MG63 (cell line): ENCODE measurements around the gene IRX2. TPM values are rescaled to one million over a fixed set of nuclear protein-coding genes. Genes with fewer than 3 reads are reported as not detected.

ENCODE experiments used
- DNase-seq: peaks from one replicate; pipeline ENCODE4 v3.0.0-alpha.2; 2020
- H3K27me3 ChIP-seq: fragments of 250-450 bp; sonication (Bioruptor Pico); 2 replicates; pipeline ENCODE4 v1.5.1; 2020; ENCODE audit warnings: mild to moderate bottlenecking, moderate library complexity
- H3K36me3 ChIP-seq: fragments of 250-450 bp; sonication (Bioruptor Pico); 2 replicates; pipeline ENCODE4 v1.5.1; 2020; ENCODE audit warnings: mild to moderate bottlenecking, moderate library complexity
- H3K4me3 ChIP-seq: fragments of 250-450 bp; sonication (Bioruptor Pico); 2 replicates; pipeline ENCODE4 v1.5.1; 2020; ENCODE audit warnings: mild to moderate bottlenecking, moderate library complexity
- H3K9me3 ChIP-seq: fragments of 250-450 bp; sonication (Bioruptor Pico); 2 replicates; pipeline ENCODE4 v1.5.1; 2020; ENCODE audit warnings: mild to moderate bottlenecking, moderate library complexity
- total RNA-seq: library from RNA; depleted of rRNA; stranded (reverse); fragments of >200 nt; shearing (Covaris generic); gene quantifications from 2 replicates; pipeline ENCODE4 v1.2.3, GENCODE V29; 2014; ENCODE audit warnings: low replicate concordance

IRX2 gene
- total RNA-seq, 1 experiment from 2014 or later = 21.5 TPM

- Histone ChIP-seq H3K36me3 (peaks cover 2% of the 10 kb centered on the region; the same call in 1 of the 2 replicates), H3K9me3 (no peaks in the 10 kb centered on the region), H3K27me3 (no peaks in the 10 kb centered on the region; the same call in 1 of the 2 replicates), H3K4me3 (no peak overlapping the region)
- DNase-seq = no peak
Measured at GRCh38 chr5:2736872-2737271, 14.6 kb downstream of the IRX2 start.

GRCh38 chr5:2735996-2736395, 15.5 kb downstream of the IRX2 start:
- H3K36me3 ChIP-seq = no peaks in the 10 kb centered on the region
- H3K4me3 ChIP-seq = no peak overlapping the region

GRCh38 chr5:2732850-2733249, 18.6 kb downstream of the IRX2 start:
- no peak for DNase-seq

More at GRCh38 chr5:2735996-2736395, 15.5 kb downstream of the IRX2 start:
- DNase-seq = no peak
- Histone ChIP-seq H3K27me3 (no peaks in the 10 kb centered on the region; the same call in 1 of the 2 replicates), H3K9me3 (no peaks in the 10 kb centered on the region)

GRCh38 chr5:2732004-2732403, 19.5 kb downstream of the IRX2 start:
- no peaks in the 10 kb centered on the region for H3K36me3 ChIP-seq
- no peak overlapping the region for H3K4me3 ChIP-seq
- H3K9me3 ChIP-seq = no peaks in the 10 kb centered on the region
- DNase-seq = no peak
- peaks cover 14% of the 10 kb centered on the region for H3K27me3 ChIP-seq

More at GRCh38 chr5:2732850-2733249, 18.6 kb downstream of the IRX2 start:
- Histone ChIP-seq H3K36me3 (no peaks in the 10 kb centered on the region), H3K9me3 (no peaks in the 10 kb centered on the region), H3K4me3 (no peak overlapping the region), H3K27me3 (peaks cover 6% of the 10 kb centered on the region)

GRCh38 chr5:2729189-2729588, 22.3 kb downstream of the IRX2 start:
- H3K9me3 ChIP-seq = no peaks in the 10 kb centered on the region
- no peaks in the 10 kb centered on the region for H3K36me3 ChIP-seq
- H3K4me3 ChIP-seq = no peak overlapping the region
- H3K27me3 ChIP-seq = peaks cover 32% of the 10 kb centered on the region
- DNase-seq = no peak

- H3K36me3 ChIP-seq = no peaks in the 10 kb centered on the region
- no peak overlapping the region for H3K4me3 ChIP-seq
- DNase-seq = no peak
- H3K9me3 ChIP-seq = no peaks in the 10 kb centered on the region
- H3K27me3 ChIP-seq = peaks cover 33% of the 10 kb centered on the region
Measured at GRCh38 chr5:2727550-2727949, 23.9 kb downstream of the IRX2 start.

- H3K36me3 ChIP-seq = no peaks in the 10 kb centered on the region
- no peak for DNase-seq
- H3K27me3 ChIP-seq = peaks cover 45% of the 10 kb centered on the region
- no peaks in the 10 kb centered on the region for H3K9me3 ChIP-seq
- no peak overlapping the region for H3K4me3 ChIP-seq
Measured at GRCh38 chr5:2725980-2726765, 25.3 kb downstream of the IRX2 start.

- Histone ChIP-seq H3K27me3 (peaks cover 46% of the 10 kb centered on the region), H3K9me3 (no peaks in the 10 kb centered on the region), H3K36me3 (no peaks in the 10 kb centered on the region), H3K4me3 (no peak overlapping the region)
- no peak for DNase-seq
Measured at GRCh38 chr5:2724831-2725230, 26.6 kb downstream of the IRX2 start.

- no peaks in the 10 kb centered on the region for H3K9me3 ChIP-seq
- DNase-seq = no peak
- no peaks in the 10 kb centered on the region for H3K36me3 ChIP-seq
- H3K27me3 ChIP-seq = peaks cover 49% of the 10 kb centered on the region
- no peak overlapping the region for H3K4me3 ChIP-seq
Measured at GRCh38 chr5:2724031-2724581, 27.4 kb downstream of the IRX2 start.

- no peaks in the 10 kb centered on the region for H3K9me3 ChIP-seq
- no peaks in the 10 kb centered on the region for H3K36me3 ChIP-seq
- H3K27me3 ChIP-seq = peaks cover 50% of the 10 kb centered on the region
- no peak overlapping the region for H3K4me3 ChIP-seq
- no peak for DNase-seq
Measured at GRCh38 chr5:2722901-2723300, 28.6 kb downstream of the IRX2 start.

- Histone ChIP-seq H3K4me3 (no peak overlapping the region), H3K36me3 (no peaks in the 10 kb centered on the region), H3K27me3 (peaks cover 44% of the 10 kb centered on the region), H3K9me3 (no peaks in the 10 kb centered on the region)
- no peak for DNase-seq
Measured at GRCh38 chr5:2721385-2722138, 29.9 kb downstream of the IRX2 start.

GRCh38 chr5:2719332-2719731, 32.1 kb downstream of the IRX2 start:
- H3K4me3 ChIP-seq = no peak overlapping the region
- H3K9me3 ChIP-seq = no peaks in the 10 kb centered on the region
- no peak for DNase-seq
- H3K27me3 ChIP-seq = peaks cover 29% of the 10 kb centered on the region
- H3K36me3 ChIP-seq = no peaks in the 10 kb centered on the region

GRCh38 chr5:2718115-2718514, 33.4 kb downstream of the IRX2 start:
- H3K36me3 ChIP-seq = no peaks in the 10 kb centered on the region
- H3K27me3 ChIP-seq = peaks cover 29% of the 10 kb centered on the region
- no peak for DNase-seq
- no peaks in the 10 kb centered on the region for H3K9me3 ChIP-seq
- H3K4me3 ChIP-seq = no peak overlapping the region

- DNase-seq = no peak
- no peaks in the 10 kb centered on the region for H3K9me3 ChIP-seq
- no peak overlapping the region for H3K4me3 ChIP-seq
- H3K36me3 ChIP-seq = no peaks in the 10 kb centered on the region
- peaks cover 15% of the 10 kb centered on the region for H3K27me3 ChIP-seq
Measured at GRCh38 chr5:2715856-2716255, 35.6 kb downstream of the IRX2 start.

- no peak for DNase-seq
- Histone ChIP-seq H3K9me3 (no peaks in the 10 kb centered on the region), H3K4me3 (no peak overlapping the region), H3K27me3 (peaks cover 19% of the 10 kb centered on the region), H3K36me3 (no peaks in the 10 kb centered on the region)
Measured at GRCh38 chr5:2714805-2715204, 36.7 kb downstream of the IRX2 start.

GRCh38 chr5:2714026-2714425, 37.5 kb downstream of the IRX2 start:
- H3K4me3 ChIP-seq = no peak overlapping the region
- peaks cover 15% of the 10 kb centered on the region for H3K27me3 ChIP-seq
- no peak for DNase-seq
- no peaks in the 10 kb centered on the region for H3K9me3 ChIP-seq
- no peaks in the 10 kb centered on the region for H3K36me3 ChIP-seq
